GM12878 (cell line): Measurements from ENCODE around the gene CAND1. TPM values are rescaled to one million over a fixed set of nuclear protein-coding genes. Genes with fewer than 3 reads are reported as not detected.

ENCODE experiments used
- ATAC-seq: fragments of 200-7000 bp; cut with Tn5 transposase; 3 replicates; pipeline ENCODE4 v1.9.1; 2020; ENCODE audit warnings: mild to moderate bottlenecking, moderate library complexity
- BruUV-seq: library from RNA; stranded (reverse); fragments of 400-500 nt; replicated peaks from 2 replicates; lab custom pipeline; 2021; lab: Mats Ljungman, UMichigan
- CTCF ChIA-PET: fragments of 300-600 bp; sonication (Branson Sonifier 250); formaldehyde crosslinking; extraction: SDS; loops from one replicate; lab custom pipeline; 2021; ENCODE audit warnings: inconsistent platforms; lab: Yijun Ruan, JAX
- POLR2A ChIA-PET: fragments of 350-600 bp; formaldehyde crosslinking; extraction: SDS; loops from one replicate; lab custom pipeline; 2021; ENCODE audit warnings: inconsistent platforms; lab: Charles Lee
- RAD21 ChIA-PET: fragments of 300-600 bp; sonication (Branson Sonifier 250); formaldehyde crosslinking; loops from one replicate; lab custom pipeline; 2023; ENCODE audit warnings: antibody characterized with exemption; ENCODE audit not compliant: unreplicated experiment; lab: Charles Lee
- SMC1A ChIA-PET: fragments of 300-600 bp; sonication (Branson Sonifier 250); formaldehyde crosslinking; loops from one replicate; lab custom pipeline; 2023; ENCODE audit not compliant: unreplicated experiment, uncharacterized antibody; lab: Charles Lee
- DNase-seq: peaks from one replicate; pipeline ENCODE4 v3.0.0-alpha.2; 2011; ENCODE audit warnings: low read depth, low spot score
- FAIRE-seq: peaks from 3 replicates; lab custom pipeline; 2011; peaks lifted over from hg19 to GRCh38; lab: Jason Lieb, UNC
- H2AFZ ChIP-seq: 2 replicates; pipeline ENCODE4 v1.6.0; 2011; ENCODE audit warnings: low read depth, low read length, control low read depth; ENCODE audit not compliant: control insufficient read depth
- H3K27ac ChIP-seq: 2 replicates; pipeline ENCODE4 v1.5.1; 2011; ENCODE audit warnings: control low read depth; ENCODE audit not compliant: control insufficient read depth, insufficient read depth
- H3K27me3 ChIP-seq, 2 experiments: replicated peaks in 1 of 2; 2 replicates each; pipeline versions ENCODE4 v1.6.0 to v1.6.1; 2011; ENCODE audit warnings: low read length in 1 of 2; ENCODE audit not compliant: control insufficient read depth in 2 of 2, insufficient read depth in 2 of 2
- H3K36me3 ChIP-seq, 2 experiments: 2 replicates each; pipeline ENCODE4 v1.5.1; 2011; ENCODE audit warnings: low read length in 1 of 2; ENCODE audit not compliant: control insufficient read depth in 2 of 2, insufficient read depth in 2 of 2
- H3K4me1 ChIP-seq: 2 replicates; pipeline ENCODE4 v1.6.1; 2011; ENCODE audit warnings: mild to moderate bottlenecking, low read length, moderate library complexity, mixed read lengths; ENCODE audit not compliant: control insufficient read depth, insufficient read depth
- H3K4me2 ChIP-seq: 2 replicates; pipeline ENCODE4 v1.6.0; 2011; ENCODE audit warnings: control low read depth; ENCODE audit not compliant: control insufficient read depth, insufficient read depth
- H3K4me3 ChIP-seq: fragments of 200-600 bp; sonication (generic); 2 replicates; pipeline ENCODE4 v1.5.1; 2016
- H3K79me2 ChIP-seq: 2 replicates; pipeline ENCODE4 v1.6.0; 2011; ENCODE audit warnings: low read length; ENCODE audit not compliant: control insufficient read depth, insufficient read depth
- H3K9ac ChIP-seq: 2 replicates; pipeline ENCODE4 v1.8.0; 2011; ENCODE audit warnings: low read length, control low read depth, mixed read lengths; ENCODE audit not compliant: control insufficient read depth, insufficient read depth
- H3K9me3 ChIP-seq: replicated peaks from 3 replicates; pipeline ENCODE4 v1.5.1; 2011; ENCODE audit warnings: mild to moderate bottlenecking, low read length; ENCODE audit not compliant: control insufficient read depth, insufficient read depth
- H4K20me1 ChIP-seq: 2 replicates; pipeline ENCODE4 v1.6.0; 2011; ENCODE audit not compliant: control insufficient read depth, insufficient read depth
- BRCA1 ChIP-seq: IDR thresholded peaks from 2 replicates; pipeline ENCODE4 v1.6.1; 2011; ENCODE audit warnings: low read depth, low read length, improper control_type of control experiment
- FOXM1 ChIP-seq: IDR thresholded peaks from 2 replicates; pipeline ENCODE4 v1.6.1; 2012; ENCODE audit warnings: low read depth, mild to moderate bottlenecking, inconsistent platforms, low read length, moderate library complexity
- KLF5 ChIP-seq: fragments of 450-650 bp; IDR thresholded peaks from 2 replicates; pipeline ENCODE4 v1.6.1; 2014; ENCODE audit warnings: mild to moderate bottlenecking; ENCODE audit not compliant: partially characterized antibody
- RELA ChIP-seq: fragments of 450-650 bp; IDR thresholded peaks from 2 replicates; pipeline ENCODE4 v1.8.0; 2014; ENCODE audit warnings: borderline replicate concordance; ENCODE audit not compliant: partially characterized antibody
- TBL1XR1 ChIP-seq: IDR thresholded peaks from 2 replicates; pipeline ENCODE4 v1.6.1; 2012; ENCODE audit warnings: low read depth, low read length, improper control_type of control experiment
- WGBS: methylation state at CpG from one replicate; pipeline ENCODE4 v1.1.6; 2016; ENCODE audit warnings: low lambda C conversion rate; ENCODE audit not compliant: insufficient replicate concordance, insufficient coverage; ENCODE audit errors: missing lambda C conversion rate; 5-methylcytosine and 5-hydroxymethylcytosine counted together
- in situ Hi-C: fragments of 300-500 bp; cut with MboI; formaldehyde crosslinking; loops from 9 replicates; pipeline ENCODE4 v1.14.3; 2018; ENCODE audit warnings: mixed read lengths
- intact Hi-C: fragments of 100-400 bp; cut with micrococcal nuclease; formaldehyde crosslinking; loops from one replicate; pipeline ENCODE4 v1.14.2; 2022; ENCODE audit not compliant: unreplicated experiment
- polyA plus RNA-seq, 11 experiments: library from polyadenylated mRNA; depleted of rRNA in 4 of 11; unstranded in 6 of 11; stranded (reverse) in 5 of 11; fragments of >200 nt; fragmentation: Nextera tagmentation in 4 of 11; fragmentation: Illumina TruSeq in 1 of 11; extraction: Ambion mirVana in 4 of 11; extraction: Trizol in 1 of 11; gene quantifications; 1 replicate in 1 of 11; 2 replicates in 10 of 11; pipeline versions ENCODE4 v1.2.1 to v1.2.3, GENCODE V29; 2011 to 2016; ENCODE audit warnings: inconsistent platforms in 2 of 11, missing spikeins in 2 of 11, low read depth in 1 of 11
- total RNA-seq, 4 experiments: library from RNA; depleted of rRNA in 3 of 4; stranded (reverse); fragments of >200 nt in 3 of 4; fragmentation: Illumina TruSeq in 1 of 4; extraction: Trizol in 1 of 4; gene quantifications; 2 replicates each; pipeline versions ENCODE4 v1.2.1 to v1.2.3, GENCODE V29; 2013 to 2021
- TF ChIP-seq, protein P1 (sequence below): fragments of 450-650 bp; IDR thresholded peaks from 2 replicates; pipeline ENCODE4 v1.6.1; 2016; ENCODE audit warnings: mild to moderate bottlenecking, moderate library complexity, borderline replicate concordance
- TF ChIP-seq, protein P2 (sequence below): fragments of 450-650 bp; conservative IDR thresholded peaks from 2 replicates; pipeline ENCODE4 v1.6.1; 2017; ENCODE audit warnings: mild to moderate bottlenecking, moderate library complexity
- TF ChIP-seq, protein P3 (sequence below): IDR thresholded peaks from 2 replicates; pipeline ENCODE4 v1.6.1; 2011; ENCODE audit warnings: low read depth, mild to moderate bottlenecking, low read length, moderate library complexity, borderline replicate concordance; ENCODE audit errors: extremely low read depth
- TF ChIP-seq, protein P4 (sequence below): fragments of 450-650 bp; IDR thresholded peaks from 2 replicates; pipeline ENCODE4 v1.6.1; 2014; ENCODE audit warnings: mild to moderate bottlenecking

The CAND1 gene
- total and polyA plus RNA-seq, 10 of the 15 experiments (the other 5 are each of a cell fraction or from before 2014, with no cell fraction given): 34.5 to 213 (median 96.0) TPM

DNA sequence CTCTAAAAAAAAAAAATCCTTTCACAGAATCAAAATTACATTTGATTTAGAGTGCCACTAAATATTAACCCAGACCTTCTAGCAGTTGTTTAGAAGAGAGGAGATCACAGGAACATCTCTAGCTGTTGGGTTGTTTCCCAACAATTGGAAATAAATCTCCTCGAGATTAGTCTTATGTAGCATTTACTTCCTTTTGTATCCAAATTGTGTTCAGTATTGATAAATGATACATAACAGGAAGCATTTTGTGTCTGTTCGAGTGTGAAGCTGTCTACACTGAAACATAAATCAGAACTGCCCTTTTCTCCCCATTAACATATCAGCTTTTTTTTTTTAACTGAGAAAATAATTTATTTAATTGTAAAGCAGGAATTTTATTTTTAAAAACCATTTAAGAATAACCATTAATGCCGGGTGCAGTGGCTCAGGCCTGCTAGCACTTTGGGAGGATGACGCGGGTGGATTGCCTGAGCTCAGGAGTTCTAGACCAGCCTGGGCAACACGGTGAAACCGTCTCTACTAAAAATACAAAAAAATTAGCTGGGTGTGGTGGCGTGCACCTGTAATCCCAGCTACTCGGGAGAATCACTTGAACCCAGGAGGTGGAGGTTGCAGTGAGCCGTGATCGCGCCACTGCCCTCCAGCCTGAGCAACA, 14.7 kb upstream of the CAND1 start (continued):
- TF ChIP-seq, protein P1, sequence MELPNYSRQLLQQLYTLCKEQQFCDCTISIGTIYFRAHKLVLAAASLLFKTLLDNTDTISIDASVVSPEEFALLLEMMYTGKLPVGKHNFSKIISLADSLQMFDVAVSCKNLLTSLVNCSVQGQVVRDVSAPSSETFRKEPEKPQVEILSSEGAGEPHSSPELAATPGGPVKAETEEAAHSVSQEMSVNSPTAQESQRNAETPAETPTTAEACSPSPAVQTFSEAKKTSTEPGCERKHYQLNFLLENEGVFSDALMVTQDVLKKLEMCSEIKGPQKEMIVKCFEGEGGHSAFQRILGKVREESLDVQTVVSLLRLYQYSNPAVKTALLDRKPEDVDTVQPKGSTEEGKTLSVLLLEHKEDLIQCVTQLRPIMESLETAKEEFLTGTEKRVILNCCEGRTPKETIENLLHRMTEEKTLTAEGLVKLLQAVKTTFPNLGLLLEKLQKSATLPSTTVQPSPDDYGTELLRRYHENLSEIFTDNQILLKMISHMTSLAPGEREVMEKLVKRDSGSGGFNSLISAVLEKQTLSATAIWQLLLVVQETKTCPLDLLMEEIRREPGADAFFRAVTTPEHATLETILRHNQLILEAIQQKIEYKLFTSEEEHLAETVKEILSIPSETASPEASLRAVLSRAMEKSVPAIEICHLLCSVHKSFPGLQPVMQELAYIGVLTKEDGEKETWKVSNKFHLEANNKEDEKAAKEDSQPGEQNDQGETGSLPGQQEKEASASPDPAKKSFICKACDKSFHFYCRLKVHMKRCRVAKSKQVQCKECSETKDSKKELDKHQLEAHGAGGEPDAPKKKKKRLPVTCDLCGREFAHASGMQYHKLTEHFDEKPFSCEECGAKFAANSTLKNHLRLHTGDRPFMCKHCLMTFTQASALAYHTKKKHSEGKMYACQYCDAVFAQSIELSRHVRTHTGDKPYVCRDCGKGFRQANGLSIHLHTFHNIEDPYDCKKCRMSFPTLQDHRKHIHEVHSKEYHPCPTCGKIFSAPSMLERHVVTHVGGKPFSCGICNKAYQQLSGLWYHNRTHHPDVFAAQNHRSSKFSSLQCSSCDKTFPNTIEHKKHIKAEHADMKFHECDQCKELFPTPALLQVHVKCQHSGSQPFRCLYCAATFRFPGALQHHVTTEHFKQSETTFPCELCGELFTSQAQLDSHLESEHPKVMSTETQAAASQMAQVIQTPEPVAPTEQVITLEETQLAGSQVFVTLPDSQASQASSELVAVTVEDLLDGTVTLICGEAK: no peak
- TF ChIP-seq, protein P2, sequence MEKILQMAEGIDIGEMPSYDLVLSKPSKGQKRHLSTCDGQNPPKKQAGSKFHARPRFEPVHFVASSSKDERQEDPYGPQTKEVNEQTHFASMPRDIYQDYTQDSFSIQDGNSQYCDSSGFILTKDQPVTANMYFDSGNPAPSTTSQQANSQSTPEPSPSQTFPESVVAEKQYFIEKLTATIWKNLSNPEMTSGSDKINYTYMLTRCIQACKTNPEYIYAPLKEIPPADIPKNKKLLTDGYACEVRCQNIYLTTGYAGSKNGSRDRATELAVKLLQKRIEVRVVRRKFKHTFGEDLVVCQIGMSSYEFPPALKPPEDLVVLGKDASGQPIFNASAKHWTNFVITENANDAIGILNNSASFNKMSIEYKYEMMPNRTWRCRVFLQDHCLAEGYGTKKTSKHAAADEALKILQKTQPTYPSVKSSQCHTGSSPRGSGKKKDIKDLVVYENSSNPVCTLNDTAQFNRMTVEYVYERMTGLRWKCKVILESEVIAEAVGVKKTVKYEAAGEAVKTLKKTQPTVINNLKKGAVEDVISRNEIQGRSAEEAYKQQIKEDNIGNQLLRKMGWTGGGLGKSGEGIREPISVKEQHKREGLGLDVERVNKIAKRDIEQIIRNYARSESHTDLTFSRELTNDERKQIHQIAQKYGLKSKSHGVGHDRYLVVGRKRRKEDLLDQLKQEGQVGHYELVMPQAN: no peak
- TF ChIP-seq, protein P3, sequence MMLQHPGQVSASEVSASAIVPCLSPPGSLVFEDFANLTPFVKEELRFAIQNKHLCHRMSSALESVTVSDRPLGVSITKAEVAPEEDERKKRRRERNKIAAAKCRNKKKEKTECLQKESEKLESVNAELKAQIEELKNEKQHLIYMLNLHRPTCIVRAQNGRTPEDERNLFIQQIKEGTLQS: no peak

DNA sequence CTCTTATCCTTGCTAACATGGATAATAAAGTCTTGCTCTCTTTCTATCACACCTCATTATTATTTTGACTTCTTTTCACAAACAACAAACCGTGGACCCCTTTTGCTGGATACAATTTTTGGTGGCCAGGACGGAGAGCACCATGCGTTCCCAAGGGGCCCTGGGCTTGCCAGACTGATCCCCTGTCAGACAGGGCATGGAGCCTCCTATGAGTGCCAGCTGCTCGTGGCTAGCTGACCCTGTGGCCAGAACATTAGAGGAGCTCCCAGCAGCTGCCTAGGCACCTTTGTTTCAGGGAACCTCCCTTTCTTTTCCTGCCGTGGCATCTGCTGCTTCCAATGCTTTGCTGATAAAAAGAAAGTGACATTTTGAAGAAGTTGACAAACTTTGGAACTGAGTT, 12.5 kb upstream of the CAND1 start:
- CTCF ChIA-PET: no interaction called here
- no peak for DNase-seq
- Histone ChIP-seq H3K4me2 (no peak overlapping the region), H3K4me3 (no peak overlapping the region), H3K27me3 (no peaks in the 10 kb centered on the region), H3K4me1 (no peaks in the 10 kb centered on the region), H3K9ac (no peak overlapping the region), H3K9me3 (no peaks in the 10 kb centered on the region), H3K36me3 (no peaks in the 10 kb centered on the region), H2AFZ (no peak overlapping the region), H4K20me1 (no peaks in the 10 kb centered on the region), H3K27ac (no peak overlapping the region), H3K79me2 (no peaks in the 10 kb centered on the region)
- WGBS: 47% methylated on average over 5 of the region's 5 CpGs
- no peak for TF ChIP-seq KLF5
- TF ChIP-seq BRCA1: no peak
- TF ChIP-seq RELA: no peak
- no peak for TF ChIP-seq FOXM1
- TF ChIP-seq, protein P4, sequence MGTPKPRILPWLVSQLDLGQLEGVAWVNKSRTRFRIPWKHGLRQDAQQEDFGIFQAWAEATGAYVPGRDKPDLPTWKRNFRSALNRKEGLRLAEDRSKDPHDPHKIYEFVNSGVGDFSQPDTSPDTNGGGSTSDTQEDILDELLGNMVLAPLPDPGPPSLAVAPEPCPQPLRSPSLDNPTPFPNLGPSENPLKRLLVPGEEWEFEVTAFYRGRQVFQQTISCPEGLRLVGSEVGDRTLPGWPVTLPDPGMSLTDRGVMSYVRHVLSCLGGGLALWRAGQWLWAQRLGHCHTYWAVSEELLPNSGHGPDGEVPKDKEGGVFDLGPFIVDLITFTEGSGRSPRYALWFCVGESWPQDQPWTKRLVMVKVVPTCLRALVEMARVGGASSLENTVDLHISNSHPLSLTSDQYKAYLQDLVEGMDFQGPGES: no peak
- TF ChIP-seq TBL1XR1: no peak
- TF ChIP-seq, protein P2: no peak
- in situ Hi-C loops (no loop called here), intact Hi-C loops (no loop called here)
- FAIRE-seq: no peak
- RAD21 ChIA-PET: no interaction called here
- no peak for ATAC-seq
- SMC1A ChIA-PET: no interaction called here
- POLR2A ChIA-PET: no interaction called here
- no TSS peak for BruUV-seq
